Central memory CD8-positive, alpha-beta T cell (primary cell): ENCODE data around the gene NCKIPSD.

Experiments
- ATAC-seq: fragments of 150-1000 bp; cut with Tn5 transposase; replicated peaks from 2 replicates; pipeline ENCODE4 v1.10.0; 2022; ENCODE audit warnings: mild to moderate bottlenecking, moderate FRiP score, moderate number of reproducible peaks; ENCODE audit not compliant: poor library complexity, severe bottlenecking; ENCODE audit errors: extremely low read depth
- DNase-seq, 2 donors: peaks; one replicate each; pipeline ENCODE4 v3.0.0; 2021; ENCODE audit warnings: low spot score in 2 of 2
- H3K27ac Mint-ChIP-seq: one replicate; pipeline ENCODE4 v1.8.0; 2022; ENCODE audit warnings: low read depth, mild to moderate bottlenecking, moderate library complexity, mixed read lengths
- H3K27me3 Mint-ChIP-seq: one replicate; pipeline ENCODE4 v1.8.0; 2022; ENCODE audit warnings: mixed read lengths
- H3K36me3 Mint-ChIP-seq: one replicate; pipeline ENCODE4 v1.8.0; 2022; ENCODE audit warnings: mild to moderate bottlenecking, moderate library complexity, mixed read lengths; ENCODE audit not compliant: insufficient read depth
- H3K4me1 Mint-ChIP-seq: one replicate; pipeline ENCODE4 v1.8.0; 2022; ENCODE audit warnings: mixed read lengths
- H3K4me3 Mint-ChIP-seq: one replicate; pipeline ENCODE4 v1.8.0; 2022; ENCODE audit warnings: mild to moderate bottlenecking, moderate library complexity, mixed read lengths
- H3K9me3 Mint-ChIP-seq: one replicate; pipeline ENCODE4 v1.8.0; 2022; ENCODE audit warnings: mixed read lengths

Gene NCKIPSD

GRCh38 chr3:48692551-48692950 is 6.8 kb upstream of the NCKIPSD start:
- H3K36me3 Mint-ChIP-seq = peaks cover 60% of the 10 kb centered on the region

GRCh38 chr3:48690846-48691458 is 5.2 kb upstream of the NCKIPSD start:
- Mint-ChIP-seq H3K27ac (peak overlapping the region; percentile 17), H3K4me3 (no peak overlapping the region), H3K27me3 (no peaks in the 10 kb centered on the region), H3K9me3 (no peaks in the 10 kb centered on the region), H3K4me1 (peaks cover 17% of the 10 kb centered on the region), H3K36me3 (peaks cover 59% of the 10 kb centered on the region)
- no peak for DNase-seq
- ATAC-seq = no peak

More at GRCh38 chr3:48692551-48692950, 6.8 kb upstream of the NCKIPSD start:
- Mint-ChIP-seq H3K4me3 (no peak overlapping the region), H3K9me3 (no peaks in the 10 kb centered on the region), H3K27ac (peak overlapping the region; percentile 54), H3K4me1 (peaks cover 9% of the 10 kb centered on the region), H3K27me3 (no peaks in the 10 kb centered on the region)
- ATAC-seq (no peak), DNase-seq (no peak)

- H3K36me3 Mint-ChIP-seq = peaks cover 55% of the 10 kb centered on the region
Observed at GRCh38 chr3:48689384-48689783, 3.7 kb upstream of the NCKIPSD start.

GRCh38 chr3:48688737-48689075 is 3.0 kb upstream of the NCKIPSD start:
- no peak overlapping the region for H3K4me3 Mint-ChIP-seq
- no peak overlapping the region for H3K27ac Mint-ChIP-seq
- H3K36me3 Mint-ChIP-seq = peaks cover 49% of the 10 kb centered on the region
- no peaks in the 10 kb centered on the region for H3K9me3 Mint-ChIP-seq
- H3K27me3 Mint-ChIP-seq = no peaks in the 10 kb centered on the region
- no peak for ATAC-seq
- DNase-seq = no peak
- H3K4me1 Mint-ChIP-seq = peaks cover 25% of the 10 kb centered on the region

More at GRCh38 chr3:48689384-48689783, 3.7 kb upstream of the NCKIPSD start:
- no peak for DNase-seq
- Mint-ChIP-seq H3K27ac (no peak overlapping the region), H3K9me3 (no peaks in the 10 kb centered on the region), H3K4me1 (peaks cover 19% of the 10 kb centered on the region), H3K27me3 (no peaks in the 10 kb centered on the region), H3K4me3 (no peak overlapping the region)
- ATAC-seq = no peak

DNA sequence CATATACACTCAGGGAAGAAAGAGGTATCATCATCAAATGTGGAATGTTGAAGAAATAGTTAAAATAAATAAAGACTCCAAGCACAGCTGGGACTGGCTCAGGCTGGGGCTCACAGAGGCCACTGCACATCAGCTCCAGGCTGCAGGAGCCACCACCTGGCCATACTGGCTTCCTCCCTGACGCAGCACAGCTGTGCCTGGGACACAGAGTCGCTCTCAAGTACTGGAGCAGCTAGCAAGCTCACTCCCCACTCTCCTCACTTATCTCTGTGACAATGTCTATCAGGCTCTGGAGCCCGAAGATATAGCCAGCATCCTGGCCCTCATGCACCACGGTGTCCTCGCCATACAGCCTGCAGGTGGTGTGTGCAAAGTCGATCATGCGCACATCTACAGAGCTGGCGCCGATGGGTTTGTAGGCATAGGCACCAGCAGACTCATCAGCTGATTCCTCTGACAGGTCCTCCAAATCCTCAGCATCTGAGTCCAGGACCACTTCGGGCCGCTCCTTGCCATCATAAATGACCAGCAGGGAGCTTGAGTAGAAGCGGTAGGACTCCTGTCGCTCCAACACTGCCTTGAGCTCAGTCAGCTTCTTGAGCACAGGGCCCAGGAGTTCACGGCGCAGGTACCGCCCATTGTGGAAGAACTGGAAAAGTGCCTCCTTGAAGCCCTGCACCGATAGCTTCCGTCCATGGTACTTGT is 2.5 kb upstream of the NCKIPSD start:
- H3K36me3 Mint-ChIP-seq = peaks cover 44% of the 10 kb centered on the region

GRCh38 chr3:48687220-48687678 is 1.5 kb upstream of the NCKIPSD start:
- no peaks in the 10 kb centered on the region for H3K9me3 Mint-ChIP-seq
- DNase-seq = no peak
- H3K4me3 Mint-ChIP-seq = peak overlapping the region; percentile 11
- no peaks in the 10 kb centered on the region for H3K27me3 Mint-ChIP-seq
- peaks cover 28% of the 10 kb centered on the region for H3K4me1 Mint-ChIP-seq
- no peak overlapping the region for H3K27ac Mint-ChIP-seq
- ATAC-seq = no peak
- peaks cover 35% of the 10 kb centered on the region for H3K36me3 Mint-ChIP-seq

More for the DNA sequence above, 2.5 kb upstream of the NCKIPSD start:
- Mint-ChIP-seq H3K4me1 (peaks cover 28% of the 10 kb centered on the region), H3K27ac (no peak overlapping the region), H3K9me3 (no peaks in the 10 kb centered on the region), H3K27me3 (no peaks in the 10 kb centered on the region), H3K4me3 (no peak overlapping the region)
- ATAC-seq (no peak), DNase-seq (no peak)

DNA sequence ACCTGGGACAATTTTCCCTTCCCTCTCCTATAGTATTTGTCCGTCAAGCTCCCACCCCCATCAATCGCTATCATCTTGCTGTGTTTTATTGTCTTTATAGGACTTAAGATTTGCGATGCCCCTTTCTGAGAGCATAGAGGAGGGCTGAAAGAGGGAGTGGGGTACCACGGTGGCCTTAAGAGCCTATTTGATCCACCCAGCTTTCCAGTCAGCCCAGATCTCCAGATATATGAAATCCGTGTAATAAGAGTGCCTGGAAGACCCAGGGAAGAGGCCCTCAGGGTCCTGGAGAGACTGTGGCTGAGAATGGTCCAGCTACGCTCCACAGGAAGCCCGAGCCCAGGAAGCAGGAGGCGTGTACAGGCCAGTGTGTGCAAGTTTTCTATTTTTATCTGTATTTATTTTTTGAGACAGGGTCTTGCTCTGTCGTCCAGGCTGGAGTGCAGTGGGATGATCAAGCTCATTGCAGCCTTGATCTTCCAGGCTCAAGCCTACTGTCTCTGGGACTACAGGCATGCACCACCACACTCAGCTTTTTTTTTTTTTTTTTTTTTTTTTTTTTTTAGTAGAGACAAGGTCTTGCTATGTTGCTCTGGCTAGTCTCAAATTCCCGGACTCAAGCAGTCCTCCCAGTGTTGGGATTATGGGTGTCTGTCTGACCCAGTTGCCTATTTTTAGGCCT is 964 bp upstream of the NCKIPSD start:
- H3K4me3 Mint-ChIP-seq = peak overlapping the region; percentile 89
- H3K27ac Mint-ChIP-seq = peak overlapping the region; percentile 80
- no peak for DNase-seq
- no peaks in the 10 kb centered on the region for H3K27me3 Mint-ChIP-seq
- ATAC-seq = no peak
- H3K36me3 Mint-ChIP-seq = peaks cover 32% of the 10 kb centered on the region
- H3K4me1 Mint-ChIP-seq = peaks cover 28% of the 10 kb centered on the region
- no peaks in the 10 kb centered on the region for H3K9me3 Mint-ChIP-seq

- Mint-ChIP-seq H3K4me3 (peak overlapping the region; percentile 89), H3K4me1 (peaks cover 36% of the 10 kb centered on the region), H3K27ac (peak overlapping the region; percentile 80), H3K36me3 (peaks cover 21% of the 10 kb centered on the region), H3K27me3 (no peaks in the 10 kb centered on the region), H3K9me3 (no peaks in the 10 kb centered on the region)
- no peak for ATAC-seq
- no peak for DNase-seq
Observed at GRCh38 chr3:48685293-48685602, 467 bp downstream of the NCKIPSD start.

DNA sequence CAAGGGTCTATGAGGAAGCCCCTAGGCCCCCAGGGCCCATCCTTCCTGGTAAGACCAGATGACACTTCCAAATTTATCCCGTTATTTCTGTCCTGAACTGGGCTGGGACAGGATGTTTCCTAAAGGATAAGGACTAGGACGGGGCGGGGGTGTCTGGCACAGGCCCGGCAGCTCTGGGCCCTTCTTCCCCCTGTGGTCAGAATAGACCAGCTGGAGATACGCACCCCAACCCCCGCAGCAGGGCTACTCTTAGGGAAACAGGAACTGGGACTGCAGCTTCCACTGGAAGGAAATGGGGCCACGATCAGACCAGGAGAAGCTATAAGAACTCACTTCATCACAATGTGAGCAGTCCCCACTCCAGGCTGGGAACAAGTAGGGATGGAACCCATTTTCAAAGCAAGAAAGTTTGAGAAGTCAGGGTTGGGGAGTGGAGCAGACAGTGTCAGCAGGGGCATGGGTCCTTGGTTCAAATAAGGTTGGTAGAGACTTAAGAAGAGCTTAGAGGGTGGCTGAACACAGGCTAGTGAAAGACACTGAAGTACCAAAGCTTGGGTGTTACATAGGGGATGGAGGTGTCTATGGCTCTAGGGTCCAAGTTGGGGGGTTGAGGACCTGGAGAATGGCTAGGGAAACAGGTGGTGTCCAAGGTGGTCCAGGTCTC is 1.1 kb downstream of the NCKIPSD start:
- no peak for DNase-seq
- H3K9me3 Mint-ChIP-seq = no peaks in the 10 kb centered on the region
- no peak for ATAC-seq
- H3K4me3 Mint-ChIP-seq = peak overlapping the region; percentile 89
- peaks cover 37% of the 10 kb centered on the region for H3K4me1 Mint-ChIP-seq
- no peaks in the 10 kb centered on the region for H3K27me3 Mint-ChIP-seq
- H3K27ac Mint-ChIP-seq = peak overlapping the region; percentile 80
- peaks cover 19% of the 10 kb centered on the region for H3K36me3 Mint-ChIP-seq

DNA sequence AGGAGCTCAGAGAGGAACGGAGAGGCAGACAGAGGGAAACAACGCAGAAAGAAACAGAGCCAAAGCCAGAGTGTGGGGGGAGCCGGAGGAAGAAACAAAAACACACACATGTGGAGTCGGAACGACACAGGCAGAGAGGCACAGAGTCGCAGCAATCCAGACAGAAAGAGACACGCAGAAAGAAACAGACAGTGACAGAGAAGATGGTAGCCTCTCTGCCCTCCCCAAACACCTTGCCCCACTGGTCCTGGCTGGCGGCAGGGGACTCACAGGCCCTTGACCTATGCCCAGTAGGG is 1.7 kb downstream of the NCKIPSD start:
- Mint-ChIP-seq H3K4me3 (peak overlapping the region; percentile 37), H3K36me3 (peaks cover 15% of the 10 kb centered on the region), H3K27ac (no peak overlapping the region), H3K27me3 (no peaks in the 10 kb centered on the region), H3K9me3 (no peaks in the 10 kb centered on the region), H3K4me1 (peaks cover 37% of the 10 kb centered on the region)
- DNase-seq = no peak
- ATAC-seq = no peak

GRCh38 chr3:48682786-48683185 is 2.9 kb downstream of the NCKIPSD start:
- Mint-ChIP-seq H3K27me3 (no peaks in the 10 kb centered on the region), H3K4me3 (no peak overlapping the region), H3K36me3 (peaks cover 10% of the 10 kb centered on the region), H3K9me3 (no peaks in the 10 kb centered on the region), H3K27ac (no peak overlapping the region), H3K4me1 (peaks cover 37% of the 10 kb centered on the region)
- ATAC-seq (no peak), DNase-seq (no peak)

DNA sequence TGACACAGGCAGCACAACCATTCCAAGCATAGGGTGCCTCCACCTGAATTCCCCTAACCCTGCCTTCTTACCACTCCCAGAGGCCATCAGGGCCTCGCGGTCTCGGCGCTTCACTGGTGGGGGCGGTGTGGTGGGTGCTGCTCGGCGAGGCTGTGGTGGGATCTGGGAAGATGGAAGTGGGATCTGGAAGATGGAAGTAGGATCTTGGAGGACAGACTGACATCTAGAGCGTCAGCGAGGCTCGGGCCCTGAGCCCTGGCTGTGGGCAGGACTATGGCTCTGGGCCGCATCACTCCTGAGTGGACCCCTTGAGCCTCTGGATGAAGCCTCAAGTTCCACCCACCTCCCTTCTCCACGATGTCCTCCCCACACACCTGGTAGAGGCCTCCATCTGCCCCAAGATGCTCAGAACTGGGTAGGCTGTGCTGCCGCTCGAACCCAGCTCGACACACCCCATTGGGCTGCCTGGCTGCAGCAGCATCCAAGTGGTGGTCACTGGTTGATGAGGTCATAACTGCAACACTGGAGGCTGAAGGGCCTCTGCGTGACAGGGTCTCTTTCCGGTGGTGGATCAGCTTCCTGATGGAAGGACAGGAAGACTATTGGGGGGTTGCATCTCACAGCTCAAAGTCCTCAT is 3.6 kb downstream of the NCKIPSD start:
- no peaks in the 10 kb centered on the region for H3K9me3 Mint-ChIP-seq
- no peak overlapping the region for H3K27ac Mint-ChIP-seq
- DNase-seq = no peak
- peaks cover 37% of the 10 kb centered on the region for H3K4me1 Mint-ChIP-seq
- H3K36me3 Mint-ChIP-seq = peaks cover 5% of the 10 kb centered on the region
- ATAC-seq = no peak
- no peaks in the 10 kb centered on the region for H3K27me3 Mint-ChIP-seq
- H3K4me3 Mint-ChIP-seq = no peak overlapping the region
